ENCODE results near the gene ARHGEF5. TPM values are rescaled to one million over a fixed set of nuclear protein-coding genes. Genes with fewer than 3 reads are reported as not detected.
A peak's percentile ranks its signal among the peaks of the same experiment; 100 is the strongest.

Gene ARHGEF5
- polyA plus RNA-seq, 3 donors: 17.6 to 34.9 (median 32.8) TPM

DNA sequence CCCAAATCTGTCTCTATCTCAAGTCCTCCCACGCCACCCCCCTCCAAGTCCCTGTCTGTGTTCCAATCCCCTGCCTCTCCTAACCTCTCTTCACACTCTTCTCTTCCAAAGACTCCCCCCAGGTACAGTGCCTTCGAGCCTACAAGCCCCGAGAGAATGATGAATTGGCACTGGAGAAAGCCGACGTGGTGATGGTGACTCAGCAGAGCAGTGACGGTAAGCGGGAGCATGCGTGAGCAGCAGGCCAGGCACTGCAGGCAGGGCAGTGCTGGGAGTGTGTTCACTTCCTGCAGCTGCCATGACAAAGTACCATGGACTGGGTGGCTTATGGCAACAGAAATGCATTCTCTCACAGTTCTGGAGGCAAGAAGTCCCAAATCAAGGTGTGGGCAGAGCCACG lies 23.4 kb downstream of the ARHGEF5 start:
- no peak for DNase-seq

DNA sequence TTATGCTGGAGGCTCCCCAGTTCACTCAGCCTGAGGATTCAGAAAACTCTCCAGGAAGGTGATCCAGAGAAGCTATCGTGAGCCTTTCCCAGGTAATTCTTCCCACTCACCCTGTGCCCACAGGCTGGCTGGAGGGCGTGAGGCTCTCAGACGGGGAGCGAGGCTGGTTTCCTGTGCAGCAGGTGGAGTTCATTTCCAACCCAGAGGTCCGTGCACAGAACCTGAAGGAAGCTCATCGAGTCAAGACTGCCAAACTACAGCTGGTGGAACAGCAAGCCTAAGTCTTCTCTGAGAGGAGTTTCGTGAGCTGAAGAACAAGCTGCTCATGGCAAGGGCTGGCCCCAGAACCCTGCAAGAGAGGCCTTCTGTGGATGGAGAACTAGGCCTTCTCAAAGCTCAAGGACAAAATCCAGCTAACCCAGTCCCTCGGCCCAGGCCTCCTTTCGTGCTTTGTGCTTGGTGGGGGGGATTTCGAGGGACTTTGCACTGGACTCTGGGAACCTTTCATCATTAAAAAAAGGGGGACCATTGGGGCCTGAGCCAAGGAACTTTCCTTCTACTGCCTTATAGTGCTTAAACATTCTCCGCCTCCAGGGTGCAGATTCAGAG lies 24.7 kb downstream of the ARHGEF5 start:
- DNase-seq: no peak

DNA sequence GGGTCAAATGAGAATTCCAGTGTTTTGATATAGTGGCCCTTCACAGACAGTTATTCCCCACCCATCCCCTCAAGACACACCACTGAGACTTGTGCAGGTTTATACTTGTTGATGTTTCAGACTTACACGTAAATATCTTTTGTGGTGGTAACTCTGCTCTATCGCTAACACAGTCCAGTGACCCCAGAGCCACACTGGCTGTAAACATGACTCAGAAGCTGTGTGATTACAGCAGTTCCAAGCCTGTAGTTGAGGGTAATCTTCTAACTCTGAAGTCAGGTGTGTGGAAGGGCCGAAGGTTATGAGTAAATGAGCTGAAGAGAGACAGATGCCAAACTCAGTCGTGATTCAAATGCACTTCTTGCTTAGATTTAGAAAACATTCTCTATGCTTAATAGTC lies 28.9 kb downstream of the ARHGEF5 start:
- DNase-seq: no peak

DNA sequence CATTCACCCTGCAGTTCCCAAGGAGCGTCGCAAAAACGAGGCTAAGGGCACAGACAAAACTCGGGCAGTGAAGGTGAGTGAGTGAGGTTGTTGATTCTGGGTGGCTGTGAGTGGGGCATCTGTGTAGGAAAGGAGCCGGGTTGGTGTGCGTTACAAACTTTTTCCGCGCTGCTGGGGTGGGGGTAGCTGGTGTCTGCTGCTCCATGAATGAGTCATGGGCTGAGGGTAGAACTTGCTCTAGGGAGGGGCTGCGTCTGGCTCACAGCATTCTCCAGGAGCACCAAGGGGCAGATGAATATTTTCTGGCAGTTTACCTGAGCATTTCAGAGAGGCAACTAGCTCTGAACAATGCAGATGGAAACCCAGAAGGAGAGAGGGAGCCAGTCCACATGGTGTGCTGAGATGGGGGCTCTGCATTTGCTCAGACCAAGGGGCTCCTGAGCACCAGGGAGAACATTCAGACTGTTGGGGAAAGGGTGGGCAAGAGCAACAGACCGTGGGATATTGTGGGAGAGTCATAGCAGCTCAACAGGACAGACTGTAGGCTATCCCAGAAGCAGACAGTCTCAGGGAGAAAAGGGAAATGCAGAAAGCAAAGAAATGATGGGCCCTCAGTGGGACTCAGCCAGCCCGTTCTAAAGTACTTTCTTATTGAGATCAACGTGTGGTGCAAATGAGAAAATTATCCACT lies 29.5 kb downstream of the ARHGEF5 start:
- DNase-seq: no peak

DNA sequence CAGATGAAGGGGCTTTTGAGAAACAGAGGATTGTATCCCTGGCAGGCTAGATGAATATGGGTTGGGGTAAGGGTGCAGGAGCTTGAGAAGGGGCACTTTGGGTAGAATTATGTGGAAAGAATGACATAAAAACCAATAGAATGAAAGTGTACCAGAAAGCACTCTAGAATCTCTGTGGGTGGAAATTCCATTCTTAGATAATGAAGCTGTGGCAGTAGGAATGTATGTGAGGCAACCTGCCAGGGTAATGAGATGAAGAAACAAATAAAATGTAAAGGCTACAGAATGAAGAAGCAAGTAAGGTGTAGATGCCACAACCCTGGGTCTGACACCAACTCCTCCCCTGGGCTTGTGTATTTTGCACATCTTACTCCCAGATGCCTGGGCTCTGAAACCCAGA lies 31.5 kb downstream of the ARHGEF5 start:
- DNase-seq: no peak

DNA sequence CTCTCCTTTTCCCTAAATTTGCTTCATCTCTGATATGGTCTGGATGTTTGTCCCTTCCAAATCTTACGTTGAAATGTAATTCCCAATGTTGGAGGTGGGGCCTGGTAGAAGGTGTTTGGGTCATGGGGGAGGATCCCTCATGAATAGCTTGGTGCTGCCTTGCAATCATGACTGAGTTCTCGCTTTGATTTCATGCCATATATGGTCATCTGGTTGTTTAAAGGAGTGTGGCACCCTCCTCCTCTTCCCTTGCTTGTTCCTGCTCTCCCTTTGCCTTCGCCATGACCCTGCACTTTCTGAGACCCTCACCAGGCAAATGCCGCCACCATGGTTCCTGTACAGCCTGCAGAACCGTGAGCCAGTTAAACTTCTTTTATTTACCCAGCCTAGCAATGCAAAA lies 33.7 kb downstream of the ARHGEF5 start:
- DNase-seq: no peak

DNA sequence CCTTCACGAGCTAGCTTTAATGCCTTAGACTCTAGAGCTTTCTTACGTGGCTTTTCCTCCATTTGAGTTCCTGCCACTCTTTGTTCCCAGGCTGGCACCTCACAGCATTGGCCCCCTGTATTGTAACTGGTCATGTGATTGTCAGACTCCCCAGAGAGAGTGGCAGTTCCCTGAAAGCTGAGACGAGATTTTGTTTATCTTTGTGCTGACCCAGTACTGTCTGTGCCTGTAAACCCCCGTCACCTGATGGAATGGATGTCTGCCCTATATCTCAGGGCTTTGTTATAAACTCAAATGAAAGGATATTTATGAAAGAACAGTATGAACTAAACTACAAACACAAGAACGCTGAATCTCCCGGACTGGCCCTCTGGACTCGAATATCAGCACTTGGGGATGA lies 35.3 kb downstream of the ARHGEF5 start:
- no peak for DNase-seq

DNA sequence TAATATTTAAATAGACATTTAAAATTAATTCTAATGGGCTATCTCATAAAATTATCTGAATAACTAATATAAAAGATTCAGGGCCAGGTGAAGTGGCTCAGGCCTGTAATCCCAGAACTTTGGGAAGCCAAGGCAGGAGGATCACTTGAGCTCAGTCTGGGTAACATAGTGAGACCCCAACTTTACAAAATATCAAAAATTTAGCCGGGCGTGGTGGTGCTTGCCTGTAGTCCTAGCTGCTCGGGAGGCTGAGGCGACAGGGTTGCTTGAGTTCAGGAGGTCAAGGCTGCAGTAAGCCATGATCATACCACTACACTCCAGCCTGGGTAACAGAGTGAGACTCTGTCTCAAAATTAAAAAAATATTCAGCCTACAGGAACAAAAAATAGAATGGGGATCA lies 35.8 kb downstream of the ARHGEF5 start:
- no peak for DNase-seq

DNA sequence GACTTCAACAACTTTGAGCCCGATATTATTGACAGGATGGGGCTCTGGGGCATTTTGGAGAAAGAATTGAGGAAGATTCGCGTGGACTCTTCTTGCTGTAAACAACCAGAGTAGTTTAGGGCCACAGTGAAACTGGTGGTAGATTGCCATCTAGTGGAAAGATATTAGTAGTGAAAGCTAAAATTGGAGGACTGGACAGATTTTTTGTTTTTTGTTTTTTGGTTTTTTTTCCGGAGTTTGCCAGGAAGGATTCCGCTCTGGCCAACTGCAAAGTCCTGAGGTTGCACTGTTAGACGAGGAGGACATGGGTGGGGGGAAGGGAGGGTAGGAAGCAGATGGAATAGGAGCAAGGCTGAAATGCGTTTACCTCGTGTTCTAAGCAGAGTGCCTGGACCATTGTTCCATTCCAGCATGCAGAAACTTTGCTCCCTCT lies 36.6 kb downstream of the ARHGEF5 start:
- peak; percentile 61 for DNase-seq

DNA sequence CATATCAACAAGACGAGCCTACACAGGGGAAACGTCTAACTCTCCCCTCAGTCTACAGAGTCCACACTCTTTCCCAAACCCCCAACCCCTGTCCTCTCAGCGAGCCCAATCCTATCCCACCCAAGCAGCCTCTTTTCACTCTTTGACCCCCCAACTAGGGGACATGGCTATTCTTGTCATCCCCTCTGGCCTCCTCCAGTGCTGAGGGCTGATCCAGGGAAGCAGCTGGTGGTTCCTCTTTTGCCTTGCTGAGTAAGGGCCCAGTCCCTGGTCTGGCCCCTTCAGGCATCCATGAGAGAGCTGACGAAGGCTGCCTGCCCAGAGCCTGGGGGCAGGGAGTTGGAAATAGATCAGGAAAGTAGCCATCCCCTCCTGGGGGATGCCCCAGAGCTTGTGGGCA lies 41.9 kb downstream of the ARHGEF5 start:
- DNase-seq: no peak

DNA sequence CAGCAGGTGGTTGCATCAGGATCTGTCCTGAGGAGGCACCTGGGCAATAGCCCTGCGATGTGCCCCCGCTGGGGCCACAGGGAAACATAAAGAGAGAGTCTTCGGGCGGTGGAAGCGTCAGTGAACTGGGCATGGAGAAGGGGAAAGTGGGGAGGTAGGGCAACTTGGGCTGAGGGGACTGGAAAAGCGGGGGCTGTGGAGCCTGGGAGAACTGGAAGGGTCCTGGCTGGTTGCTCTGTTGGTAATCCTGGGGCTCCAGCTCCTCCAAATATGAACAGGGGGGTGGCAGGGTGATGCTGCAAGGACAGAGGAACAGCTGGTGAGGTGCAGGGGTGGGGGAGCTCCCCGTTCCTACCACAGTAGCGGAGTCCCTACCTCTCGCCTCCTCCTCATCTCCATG lies 43.1 kb downstream of the ARHGEF5 start:
- no peak for DNase-seq

DNA sequence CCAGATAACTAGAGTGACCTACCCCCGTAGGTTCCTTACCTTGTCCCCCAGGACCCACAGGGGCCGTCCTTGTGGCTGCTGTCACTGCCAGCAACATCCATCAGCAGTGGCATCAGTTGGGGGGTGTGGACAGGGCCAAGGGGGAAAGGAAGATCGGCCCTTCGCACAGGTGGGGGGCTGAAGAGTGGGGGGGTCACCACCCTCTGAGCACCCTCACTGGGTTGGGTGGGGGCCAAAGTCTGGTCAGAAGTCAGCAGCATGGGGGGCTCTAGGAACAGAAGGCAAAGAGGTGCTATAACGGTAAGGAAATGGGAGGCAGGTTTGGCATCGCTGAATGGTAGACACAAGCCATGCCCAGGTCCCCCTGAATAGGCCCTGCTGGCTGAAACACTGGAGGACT lies 43.7 kb downstream of the ARHGEF5 start:
- DNase-seq: no peak

DNA sequence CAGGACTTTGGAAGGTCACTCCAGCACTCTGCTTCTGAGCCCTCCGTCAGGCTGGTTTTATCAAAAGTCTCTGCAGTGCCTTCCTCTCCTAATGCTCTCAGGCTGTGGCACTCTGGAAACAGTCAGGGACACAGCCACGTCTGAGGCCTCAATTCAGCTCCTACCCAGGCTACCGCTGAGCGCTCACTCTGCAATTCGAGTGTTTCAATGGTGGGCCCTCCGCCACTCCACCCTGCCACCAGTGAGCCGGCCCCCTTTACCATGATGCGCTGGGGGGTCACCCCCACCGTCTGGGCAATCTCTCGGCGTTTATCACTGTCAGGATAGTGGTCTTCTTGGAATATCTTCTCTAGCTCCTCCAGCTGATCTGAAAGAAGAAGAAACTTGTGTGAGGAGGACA lies 44.7 kb downstream of the ARHGEF5 start:
- no peak for DNase-seq

DNA sequence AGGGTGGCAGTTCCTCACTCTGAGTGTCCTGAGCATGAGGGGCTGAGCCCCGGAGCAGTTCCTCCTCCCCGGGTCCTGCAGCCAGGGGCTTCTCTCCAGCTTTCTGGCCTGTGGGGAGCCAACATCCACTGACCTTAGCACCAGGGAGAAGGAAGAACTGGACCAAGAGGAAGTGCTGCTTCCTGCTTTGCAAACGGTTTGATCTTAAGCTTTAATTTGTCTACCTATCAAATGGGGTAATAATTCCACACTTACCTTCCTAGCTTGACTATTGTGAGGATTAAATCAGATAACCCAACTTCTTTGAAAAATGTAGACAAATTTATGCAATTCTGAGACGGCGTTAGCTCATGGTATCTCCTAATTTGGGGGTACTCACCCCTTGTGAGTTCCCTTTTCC lies 46.3 kb downstream of the ARHGEF5 start:
- no peak for DNase-seq

DNA sequence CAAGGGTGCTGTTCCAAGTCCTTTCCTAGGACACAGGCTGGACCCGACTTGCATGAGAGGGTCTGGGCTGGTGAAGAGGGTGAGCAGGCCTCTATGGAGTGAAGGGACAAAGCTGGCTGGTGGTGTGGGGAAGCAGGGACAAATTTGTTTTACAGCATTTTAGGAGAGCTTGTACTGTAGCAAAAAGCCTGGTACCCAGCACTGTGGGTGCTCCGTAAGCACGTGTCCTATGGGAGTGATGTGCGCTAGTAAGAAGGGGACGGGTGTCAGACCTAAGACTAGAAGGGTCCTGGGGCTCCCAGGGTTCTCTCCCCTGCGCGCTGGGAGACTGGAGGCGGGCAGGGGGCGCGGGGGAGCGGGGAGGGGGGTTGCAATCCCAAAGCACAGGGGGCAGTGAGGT lies 47.9 kb downstream of the ARHGEF5 start:
- DNase-seq: no peak

DNA sequence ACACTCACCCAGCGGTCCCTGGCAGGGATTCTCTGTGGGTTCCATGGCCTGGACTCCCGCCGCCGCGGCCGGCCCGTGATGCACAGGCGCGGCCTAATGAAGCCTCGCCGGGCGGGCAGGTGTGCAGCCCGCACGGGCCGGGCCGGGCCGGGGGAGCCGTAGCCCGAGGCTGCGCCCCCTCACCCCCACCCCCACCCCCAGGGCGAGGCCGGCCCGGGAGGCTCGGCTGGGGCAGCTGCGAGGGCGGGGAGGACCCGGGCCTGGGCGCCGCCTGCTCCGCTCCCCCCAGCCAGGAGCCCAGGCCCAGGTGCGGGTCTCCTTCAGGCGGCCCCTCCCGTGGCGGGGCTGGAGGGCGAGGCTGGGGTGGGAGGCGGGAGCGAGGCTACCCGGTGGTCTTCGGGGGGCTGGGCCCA lies 48.5 kb downstream of the ARHGEF5 start, which contains the start of gene NOBOX:
Gene NOBOX, minus strand, starts transcription at position 45 of the 413 bp plus-strand sequence.
- DNase-seq: no peak

DNA sequence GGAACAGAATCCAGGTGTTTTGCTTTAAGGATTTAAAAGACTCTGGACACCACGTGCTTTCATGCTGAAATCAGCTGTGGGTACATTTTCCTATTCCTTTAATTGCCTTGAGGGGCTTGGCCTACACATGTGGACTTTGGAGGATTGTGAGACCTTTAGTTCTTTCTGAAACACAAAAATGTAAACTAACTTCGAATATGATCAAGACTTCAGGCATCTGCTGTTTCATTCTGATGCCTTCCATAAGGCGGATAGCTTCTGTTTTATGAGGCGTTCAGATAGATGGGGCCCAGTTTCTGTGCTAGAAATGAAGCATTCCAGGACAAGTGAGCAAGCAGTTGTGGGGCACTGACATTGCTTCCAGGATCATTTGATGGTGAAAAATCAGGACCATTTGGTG lies 49.7 kb downstream of the ARHGEF5 start:
- DNase-seq: no peak

DNA sequence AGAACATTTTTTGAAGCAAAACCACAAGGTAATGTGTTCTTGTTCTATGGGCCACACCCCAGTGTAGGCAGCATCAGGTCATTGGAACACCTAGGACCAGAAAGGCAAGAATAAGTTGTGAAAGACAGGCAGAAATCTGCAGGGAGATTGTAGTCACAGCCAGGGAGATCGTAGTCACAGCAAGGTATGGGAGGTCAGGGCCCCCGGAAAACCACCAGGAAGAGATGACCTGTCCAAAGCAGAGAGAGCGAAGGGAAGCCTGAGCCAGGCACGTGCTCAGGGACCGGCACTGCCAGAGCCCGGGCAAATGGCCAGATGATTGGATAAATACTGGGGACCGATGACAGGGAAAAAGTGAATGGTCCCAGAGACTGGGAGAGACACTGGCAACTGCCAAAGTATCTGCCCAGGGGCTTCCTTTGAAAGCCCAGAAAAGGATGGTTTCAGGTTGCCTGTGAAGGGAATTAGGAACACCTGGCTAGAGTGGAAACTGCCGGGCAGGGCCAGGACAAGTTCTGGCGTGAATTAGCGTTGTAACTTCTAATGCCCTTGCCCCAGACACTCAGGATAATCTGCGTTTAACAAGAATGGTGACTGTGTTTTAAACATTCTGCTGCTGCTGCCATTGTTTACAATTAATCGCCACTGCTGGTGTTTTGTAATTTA lies 52.2 kb downstream of the ARHGEF5 start:
- no peak for DNase-seq

DNA sequence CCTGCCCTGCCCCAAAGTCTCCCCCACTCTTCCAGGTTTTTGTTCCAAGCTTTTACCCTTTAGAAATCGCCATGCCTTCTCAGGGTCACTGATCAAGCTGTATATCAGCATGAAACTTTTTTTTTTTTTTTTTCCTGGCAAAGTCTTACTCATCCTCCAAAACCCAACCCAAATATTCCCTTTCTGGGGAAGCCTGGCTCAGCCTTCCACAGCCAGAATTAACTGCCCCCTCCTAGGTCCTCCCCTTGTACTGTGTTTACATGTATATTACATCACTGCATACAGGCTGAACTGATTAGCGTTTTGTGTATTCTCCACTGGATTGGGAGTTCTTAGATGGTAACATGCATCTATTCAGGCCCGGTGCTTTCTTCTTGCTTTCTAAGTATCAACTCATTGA lies 52.9 kb downstream of the ARHGEF5 start:
- no peak for DNase-seq

DNA sequence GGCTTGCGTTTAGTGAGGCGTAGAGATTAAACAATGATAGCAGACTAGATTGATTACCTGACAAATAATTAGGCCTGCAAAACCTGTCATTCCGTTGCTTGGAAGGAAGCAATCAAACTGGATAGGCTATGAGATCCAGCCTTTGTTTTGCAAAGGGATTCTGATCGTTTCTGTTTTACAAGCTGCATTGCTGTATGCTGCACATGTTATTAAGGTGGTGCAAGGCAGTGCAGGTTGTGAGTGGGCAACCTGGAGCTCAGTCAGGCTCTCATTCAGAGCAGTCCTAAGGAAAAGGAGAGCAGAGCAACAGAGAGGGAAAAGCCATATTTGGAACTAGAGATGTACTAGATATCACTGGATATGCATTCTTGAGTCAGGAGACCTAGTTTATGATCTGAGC lies 55.2 kb downstream of the ARHGEF5 start:
- DNase-seq: no peak

DNA sequence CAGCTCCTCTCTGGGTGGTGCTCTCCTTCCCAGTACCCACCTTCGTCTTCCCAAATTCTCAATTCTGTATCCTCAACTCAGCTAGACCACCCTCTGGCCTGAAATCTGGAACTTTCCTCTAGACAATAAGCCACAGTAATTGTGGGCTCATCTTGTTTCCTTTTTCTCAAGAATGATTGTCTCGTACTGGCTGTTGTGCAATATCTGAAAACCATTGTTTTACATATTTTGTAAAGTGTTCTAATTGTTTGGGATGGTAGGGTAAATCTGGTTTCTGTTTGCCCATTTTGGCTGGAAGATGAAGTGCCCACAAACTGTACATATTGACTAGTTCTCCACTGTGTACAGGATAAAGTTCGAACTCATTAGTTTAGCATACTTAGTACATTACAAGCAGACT lies 59.6 kb downstream of the ARHGEF5 start:
- no peak for DNase-seq

DNA sequence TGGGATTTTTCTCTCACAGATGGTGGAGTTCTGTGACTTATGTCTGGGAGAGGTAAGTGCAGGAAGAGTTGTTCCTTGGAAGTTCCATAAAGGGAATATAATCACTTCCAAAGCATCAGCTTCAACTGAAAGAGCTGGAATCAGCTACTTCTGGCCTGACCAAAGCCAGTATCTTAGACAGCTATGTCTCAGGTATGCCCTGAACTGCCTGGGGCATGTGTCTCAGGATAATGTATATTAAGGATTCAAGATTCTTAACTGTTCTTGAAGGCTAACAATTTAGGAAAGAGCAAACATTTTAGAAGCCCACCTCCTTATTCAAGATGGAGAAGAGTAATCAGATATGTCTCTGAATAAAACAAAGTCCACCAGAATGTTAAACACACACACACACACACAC lies 60.7 kb downstream of the ARHGEF5 start:
- no peak for DNase-seq

DNA sequence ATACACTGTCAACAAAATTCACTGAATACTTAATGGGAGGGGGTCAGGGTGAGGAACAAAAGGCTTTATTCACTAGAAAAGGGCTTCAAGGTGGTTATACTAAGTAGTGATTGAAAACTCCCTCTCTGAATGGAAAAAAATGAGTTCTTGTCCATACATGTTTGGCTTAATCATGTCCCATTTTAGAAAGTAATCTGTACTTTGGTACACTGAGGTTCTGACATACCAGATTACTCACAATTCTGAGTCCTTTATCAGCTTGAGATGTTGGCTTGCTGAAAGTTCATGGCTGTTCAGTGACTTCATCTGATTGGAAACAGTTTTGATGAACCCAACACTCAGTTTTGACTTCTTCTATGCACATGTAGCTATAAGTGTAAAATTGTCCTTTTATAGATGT lies 61.1 kb downstream of the ARHGEF5 start:
- DNase-seq: no peak

Data from renal pelvis (tissue), 4 donors.